Effector memory CD8-positive, alpha-beta T cell (primary cell): ENCODE measurements around the gene GCHFR.

Source experiments
- ATAC-seq: fragments of 150-1000 bp; cut with Tn5 transposase; replicated peaks from 2 replicates; pipeline ENCODE4 v1.10.0; 2021; ENCODE audit warnings: mild to moderate bottlenecking, moderate library complexity
- DNase-seq, 3 experiments: peaks; one replicate each; pipeline ENCODE4 v3.0.0; 2021
- H3K27ac Mint-ChIP-seq, 2 donors: one replicate each; pipeline ENCODE4 v1.8.0; 2022; ENCODE audit warnings: mild to moderate bottlenecking in 2 of 2, mixed read lengths in 2 of 2, moderate library complexity in 2 of 2
- H3K27me3 Mint-ChIP-seq, 2 donors: one replicate each; pipeline ENCODE4 v1.8.0; 2022; ENCODE audit warnings: mixed read lengths in 2 of 2
- H3K36me3 Mint-ChIP-seq: one replicate; pipeline ENCODE4 v1.8.0; 2022; ENCODE audit warnings: mild to moderate bottlenecking, moderate library complexity, mixed read lengths; ENCODE audit not compliant: insufficient read depth
- H3K4me1 Mint-ChIP-seq, 2 donors: one replicate each; pipeline ENCODE4 v1.8.0; 2022; ENCODE audit warnings: low read depth in 2 of 2, mixed read lengths in 2 of 2
- H3K4me3 Mint-ChIP-seq, 2 donors: one replicate each; pipeline ENCODE4 v1.8.0; 2022; ENCODE audit warnings: mild to moderate bottlenecking in 2 of 2, mixed read lengths in 2 of 2, moderate library complexity in 2 of 2
- H3K9me3 Mint-ChIP-seq, 2 donors: one replicate each; pipeline ENCODE4 v1.8.0; 2022; ENCODE audit warnings: mixed read lengths in 2 of 2

The GCHFR gene

GRCh38 chr15:40793216-40793989 lies 29.5 kb downstream of the GCHFR start:
- ATAC-seq = no peak
- no peak overlapping the region for H3K4me3 Mint-ChIP-seq

GRCh38 chr15:40796041-40796440 lies 32.2 kb downstream of the GCHFR start:
- H3K4me3 Mint-ChIP-seq = no peak overlapping the region
- H3K4me1 Mint-ChIP-seq = peaks cover 15 to 38% of the 10 kb centered on the region in 2 donors
- peak overlapping the region in 1 of 2 donors; percentile 19 for H3K27ac Mint-ChIP-seq
- no peak for DNase-seq
- H3K36me3 Mint-ChIP-seq = peaks cover 27% of the 10 kb centered on the region
- no peaks in the 10 kb centered on the region for H3K27me3 Mint-ChIP-seq
- H3K9me3 Mint-ChIP-seq = no peaks in the 10 kb centered on the region
- ATAC-seq = no peak

More at GRCh38 chr15:40793216-40793989, 29.5 kb downstream of the GCHFR start:
- no peak for DNase-seq
- peaks cover 20% of the 10 kb centered on the region for H3K36me3 Mint-ChIP-seq
- no peaks in the 10 kb centered on the region for H3K9me3 Mint-ChIP-seq
- peaks cover 10 to 33% of the 10 kb centered on the region in 2 donors for H3K4me1 Mint-ChIP-seq
- H3K27ac Mint-ChIP-seq = peak overlapping the region in 1 of 2 donors; percentile 5
- H3K27me3 Mint-ChIP-seq = no peaks in the 10 kb centered on the region

- H3K4me1 Mint-ChIP-seq = peaks cover 18 to 40% of the 10 kb centered on the region in 2 donors
- peaks cover 25% of the 10 kb centered on the region for H3K36me3 Mint-ChIP-seq
- DNase-seq (no peak), ATAC-seq (no peak)
- peak overlapping the region in 1 of 2 donors; percentile 19 for H3K27ac Mint-ChIP-seq
- H3K27me3 Mint-ChIP-seq = no peaks in the 10 kb centered on the region
- no peak overlapping the region for H3K4me3 Mint-ChIP-seq
- no peaks in the 10 kb centered on the region for H3K9me3 Mint-ChIP-seq
Measured at GRCh38 chr15:40796512-40796911, 32.6 kb downstream of the GCHFR start.

GRCh38 chr15:40799523-40799922 lies 35.7 kb downstream of the GCHFR start:
- Mint-ChIP-seq H3K27ac (peak overlapping the region in 1 of 2 donors; percentile 8), H3K9me3 (no peaks in the 10 kb centered on the region), H3K4me3 (no peak overlapping the region), H3K27me3 (no peaks in the 10 kb centered on the region), H3K36me3 (peaks cover 15% of the 10 kb centered on the region), H3K4me1 (peaks cover 22 to 34% of the 10 kb centered on the region in 2 donors)
- ATAC-seq (no peak), DNase-seq (no peak)

GRCh38 chr15:40803076-40803475 lies 39.2 kb downstream of the GCHFR start:
- Mint-ChIP-seq H3K36me3 (peaks cover 13% of the 10 kb centered on the region), H3K9me3 (no peaks in the 10 kb centered on the region), H3K4me1 (peaks cover 27 to 29% of the 10 kb centered on the region in 2 donors), H3K27me3 (no peaks in the 10 kb centered on the region), H3K27ac (peak overlapping the region; percentile 3 to 4), H3K4me3 (no peak overlapping the region)
- ATAC-seq (no peak), DNase-seq (no peak)

GRCh38 chr15:40803688-40804087 lies 39.8 kb downstream of the GCHFR start:
- Mint-ChIP-seq H3K27me3 (no peaks in the 10 kb centered on the region), H3K4me1 (peaks cover 24 to 29% of the 10 kb centered on the region in 2 donors), H3K27ac (peak overlapping the region; percentile 3 to 4), H3K36me3 (peaks cover 11% of the 10 kb centered on the region), H3K9me3 (no peaks in the 10 kb centered on the region), H3K4me3 (no peak overlapping the region)
- ATAC-seq (no peak), DNase-seq (no peak)

GRCh38 chr15:40806672-40807027 lies 42.8 kb downstream of the GCHFR start:
- Mint-ChIP-seq H3K27ac (peak overlapping the region; percentile 91), H3K36me3 (peaks cover 7% of the 10 kb centered on the region), H3K27me3 (no peaks in the 10 kb centered on the region), H3K9me3 (no peaks in the 10 kb centered on the region), H3K4me3 (peak overlapping the region; percentile 92), H3K4me1 (peaks cover 18% of the 10 kb centered on the region in 2 donors)
- ATAC-seq = no peak
- DNase-seq = no peak

GRCh38 chr15:40807028-40807887 lies 43.4 kb downstream of the GCHFR start, which contains the start of the genes DNAJC17 and ZFYVE19:
DNAJC17 (minus strand) TSS chr15:40807473; CDS start chr15:40807446, 27 bp downstream.
ZFYVE19 (plus strand) TSS chr15:40807089; CDS start chr15:40807590, 501 bp downstream.
- Mint-ChIP-seq H3K27me3 (no peaks in the 10 kb centered on the region), H3K27ac (peak within 1 kb of the TSS; percentile 91), H3K9me3 (no peaks in the 10 kb centered on the region), H3K4me1 (peaks cover 14 to 15% of the 10 kb centered on the region in 2 donors), H3K36me3 (peaks cover 7% of the 10 kb centered on the region), H3K4me3 (peak within 1 kb of the TSS; percentile 92)
- DNase-seq = peak; percentile 89 to 91 (median 91)
- peak; percentile 97 for ATAC-seq

GRCh38 chr15:40807888-40808461 lies 44.1 kb downstream of the GCHFR start:
- Mint-ChIP-seq H3K27ac (no peak overlapping the region), H3K4me1 (peaks cover 12 to 15% of the 10 kb centered on the region in 2 donors), H3K27me3 (no peaks in the 10 kb centered on the region), H3K36me3 (peaks cover 7% of the 10 kb centered on the region), H3K9me3 (no peaks in the 10 kb centered on the region), H3K4me3 (peak overlapping the region; percentile 92)
- DNase-seq (no peak), ATAC-seq (no peak)

GRCh38 chr15:40808861-40809450 lies 45.1 kb downstream of the GCHFR start:
- Mint-ChIP-seq H3K4me3 (peak overlapping the region; percentile 92), H3K27me3 (no peaks in the 10 kb centered on the region), H3K9me3 (no peaks in the 10 kb centered on the region), H3K27ac (no peak overlapping the region), H3K4me1 (peaks cover 12 to 15% of the 10 kb centered on the region in 2 donors), H3K36me3 (peaks cover 7% of the 10 kb centered on the region)
- no peak for ATAC-seq
- DNase-seq = no peak

GRCh38 chr15:40812721-40813425 lies 49.0 kb downstream of the GCHFR start:
- peaks cover 4 to 8% of the 10 kb centered on the region in 2 donors for H3K4me1 Mint-ChIP-seq
- no peak overlapping the region for H3K27ac Mint-ChIP-seq
- DNase-seq (no peak), ATAC-seq (no peak)
- no peaks in the 10 kb centered on the region for H3K27me3 Mint-ChIP-seq
- no peak overlapping the region for H3K4me3 Mint-ChIP-seq
- no peaks in the 10 kb centered on the region for H3K9me3 Mint-ChIP-seq
- H3K36me3 Mint-ChIP-seq = peaks cover 7% of the 10 kb centered on the region

- Mint-ChIP-seq H3K4me1 (no peaks in the 10 kb centered on the region), H3K36me3 (peaks cover 4% of the 10 kb centered on the region), H3K27ac (no peak overlapping the region), H3K9me3 (no peaks in the 10 kb centered on the region), H3K4me3 (no peak overlapping the region), H3K27me3 (no peaks in the 10 kb centered on the region)
- no peak for DNase-seq
- no peak for ATAC-seq
Measured at GRCh38 chr15:40815042-40815698, 51.3 kb downstream of the GCHFR start.
